ENCODE measurements around the gene GPATCH4.

- no peak for TF ChIP-seq CTCF (conservative IDR thresholded peaks at IDR 0.05; ENCODE audit: low read length)
- TF ChIP-seq EZH2phosphoT487 (IDR thresholded peaks at IDR 0.05; ENCODE audit: borderline replicate concordance, low read depth, low read length), result no peak
Observed at GRCh38 chr1:156648496-156648895, 47.2 kb upstream of the GPATCH4 start.
